Neuronal stem cell (in vitro differentiated cells): ENCODE data around the gene GAPDHS.
A peak's percentile ranks its signal among the peaks of the same experiment; 100 is the strongest.

ENCODE experiments used
- DNase-seq: peaks from one replicate; pipeline ENCODE4 v3.0.0-alpha.2; 2013; ENCODE audit warnings: low spot score
- H2AFZ ChIP-seq: one replicate; pipeline ENCODE4 v1.6.1; 2013; ENCODE audit warnings: mild to moderate bottlenecking, low read length, inconsistent platforms
- H2AK5ac ChIP-seq: 2 replicates; pipeline ENCODE4 v1.6.1; 2013; ENCODE audit warnings: low read depth, mild to moderate bottlenecking, inconsistent platforms, low read length, moderate library complexity, mixed read lengths
- H2BK120ac ChIP-seq: 2 replicates; pipeline ENCODE4 v1.6.1; 2013; ENCODE audit warnings: low read depth, mild to moderate bottlenecking, inconsistent platforms, low read length, moderate library complexity, mixed read lengths
- H2BK12ac ChIP-seq: one replicate; pipeline ENCODE4 v1.6.1; 2013; ENCODE audit warnings: low read length, inconsistent platforms
- H2BK15ac ChIP-seq: 2 replicates; pipeline ENCODE4 v1.6.1; 2013; ENCODE audit warnings: mild to moderate bottlenecking, low read length, inconsistent platforms, mixed read lengths
- H2BK5ac ChIP-seq: one replicate; pipeline ENCODE4 v1.6.1; 2013; ENCODE audit warnings: inconsistent platforms, mild to moderate bottlenecking, low read length, moderate library complexity
- H3K14ac ChIP-seq: one replicate; pipeline ENCODE4 v1.6.1; 2013; ENCODE audit warnings: low read length, inconsistent platforms
- H3K18ac ChIP-seq: 2 replicates; pipeline ENCODE4 v1.6.1; 2013; ENCODE audit warnings: low read length, inconsistent platforms
- H3K23ac ChIP-seq: 2 replicates; pipeline ENCODE4 v1.6.1; 2013; ENCODE audit warnings: low read depth, mild to moderate bottlenecking, mixed read lengths, low read length, inconsistent platforms; ENCODE audit not compliant: poor library complexity
- H3K27ac ChIP-seq: replicated peaks from 3 replicates; pipeline ENCODE4 v1.5.1; 2013; ENCODE audit warnings: low read length, inconsistent platforms
- H3K27me3 ChIP-seq, 3 experiments: 2 replicates each; pipeline ENCODE4 v1.6.1; 2013; ENCODE audit warnings: low read length in 3 of 3, mild to moderate bottlenecking in 2 of 3, inconsistent platforms in 1 of 3, low read depth in 1 of 3, mixed read lengths in 1 of 3, moderate library complexity in 1 of 3; ENCODE audit not compliant: control insufficient read depth in 3 of 3, insufficient read depth in 3 of 3
- H3K36me3 ChIP-seq, 2 donors: replicated peaks in 1 of 2; 2 replicates each; pipeline ENCODE4 v1.6.1; 2013; ENCODE audit warnings: low read length in 2 of 2; ENCODE audit not compliant: control insufficient read depth in 2 of 2, insufficient read depth in 2 of 2
- H3K4ac ChIP-seq: 2 replicates; pipeline ENCODE4 v1.6.1; 2013; ENCODE audit warnings: inconsistent platforms, mild to moderate bottlenecking, low read length, moderate library complexity
- H3K4me1 ChIP-seq, 2 donors: 1 replicate in 1 of 2; 2 replicates in 1 of 2; pipeline ENCODE4 v1.6.1; 2013; ENCODE audit warnings: low read length in 2 of 2, low read depth in 1 of 2; ENCODE audit not compliant: control insufficient read depth in 2 of 2, insufficient read depth in 1 of 2
- H3K4me2 ChIP-seq: one replicate; pipeline ENCODE4 v1.6.1; 2013; ENCODE audit warnings: mild to moderate bottlenecking, low read length, inconsistent platforms; ENCODE audit not compliant: insufficient read depth, poor library complexity, severe bottlenecking
- H3K4me3 ChIP-seq, 2 donors: 2 replicates each; pipeline ENCODE4 v1.5.1; 2013; ENCODE audit warnings: low read length in 2 of 2, mild to moderate bottlenecking in 2 of 2, inconsistent platforms in 1 of 2, moderate library complexity in 1 of 2
- H3K79me1 ChIP-seq: one replicate; pipeline ENCODE4 v1.6.1; 2013; ENCODE audit warnings: low read depth, mild to moderate bottlenecking, inconsistent platforms, low read length, moderate library complexity
- H3K9ac ChIP-seq: one replicate; pipeline ENCODE4 v1.6.1; 2013; ENCODE audit warnings: mild to moderate bottlenecking, low read depth, low read length, inconsistent platforms; ENCODE audit not compliant: poor library complexity
- H3K9me3 ChIP-seq, 2 donors: replicated peaks in 1 of 2; 2 replicates each; pipeline versions ENCODE3 to v1.6.1; 2013; ENCODE audit warnings: low read length in 2 of 2, mild to moderate bottlenecking in 2 of 2, inconsistent platforms in 1 of 2, low read depth in 1 of 2, mixed read lengths in 1 of 2, moderate library complexity in 1 of 2; ENCODE audit not compliant: control insufficient read depth in 2 of 2, insufficient read depth in 1 of 2
- H4K8ac ChIP-seq: one replicate; pipeline ENCODE4 v1.6.1; 2013; ENCODE audit warnings: low read depth, mild to moderate bottlenecking, inconsistent platforms, low read length, moderate library complexity
- H4K91ac ChIP-seq: one replicate; pipeline ENCODE4 v1.6.1; 2013; ENCODE audit warnings: low read length, low read depth, mild to moderate bottlenecking, inconsistent platforms; ENCODE audit not compliant: poor library complexity
- WGBS, 2 donors: extraction: QIAGEN DNeasy Blood & Tissue Kit; methylation state at CpG; one replicate each; pipeline ENCODE4 v1.1.7; 2013; ENCODE audit warnings: missing lambda C conversion rate in 2 of 2, mixed read lengths in 1 of 2; ENCODE audit not compliant: insufficient read length in 2 of 2, insufficient replicate concordance in 1 of 2; ENCODE audit errors: extremely low coverage in 2 of 2; 5-methylcytosine and 5-hydroxymethylcytosine counted together

GAPDHS gene

GRCh38 chr19:35566738-35567137, 33.5 kb downstream of the GAPDHS start:
- no peak overlapping the region for H3K23ac ChIP-seq
- H3K4me1 ChIP-seq = no peaks in the 10 kb centered on the region
- no peak overlapping the region for H3K4me2 ChIP-seq
- H2AFZ ChIP-seq = no peak overlapping the region
- no peak for DNase-seq
- H3K14ac ChIP-seq = no peak overlapping the region
- H4K91ac ChIP-seq = no peak overlapping the region
- no peak overlapping the region for H3K18ac ChIP-seq
- H2BK5ac ChIP-seq = no peak overlapping the region
- H3K79me1 ChIP-seq = peaks cover 2% of the 10 kb centered on the region
- H3K4me3 ChIP-seq = no peak overlapping the region
- H3K9ac ChIP-seq = no peak overlapping the region
- no peaks in the 10 kb centered on the region for H3K36me3 ChIP-seq
- H3K9me3 ChIP-seq = no peaks in the 10 kb centered on the region
- H2BK120ac ChIP-seq = no peak overlapping the region
- WGBS, 2 donors = no CpG with 5 or more reads among the region's 7 CpGs
- no peak overlapping the region for H4K8ac ChIP-seq
- H2AK5ac ChIP-seq = no peak overlapping the region
- H3K4ac ChIP-seq = no peak overlapping the region
- no peak overlapping the region for H2BK12ac ChIP-seq
- H3K27me3 ChIP-seq = peaks cover 0 to 16% (median 2%) of the 10 kb centered on the region in 3 experiments
- H3K27ac ChIP-seq = no peak overlapping the region
- no peak overlapping the region for H2BK15ac ChIP-seq

GRCh38 chr19:35569281-35569781, 36.1 kb downstream of the GAPDHS start:
- peaks cover 0 to 10% (median 2%) of the 10 kb centered on the region in 3 experiments for H3K27me3 ChIP-seq
- H3K4me2 ChIP-seq = no peak overlapping the region
- no peak for DNase-seq
- H2AK5ac ChIP-seq = peak overlapping the region; percentile 52
- H4K91ac ChIP-seq = no peak overlapping the region
- H3K4ac ChIP-seq = no peak overlapping the region
- no peak overlapping the region for H3K23ac ChIP-seq
- H2BK5ac ChIP-seq = no peak overlapping the region
- H3K79me1 ChIP-seq = no peaks in the 10 kb centered on the region
- no CpG with 5 or more reads among the region's 5 CpGs for WGBS, 2 donors
- H4K8ac ChIP-seq = peak overlapping the region; percentile 56
- no peak overlapping the region for H2BK120ac ChIP-seq
- H3K18ac ChIP-seq = peak overlapping the region; percentile 35
- H2AFZ ChIP-seq = no peak overlapping the region
- H3K4me3 ChIP-seq = no peak overlapping the region
- peaks cover 0 to 2% of the 10 kb centered on the region in 2 donors for H3K9me3 ChIP-seq
- no peak overlapping the region for H2BK15ac ChIP-seq
- H3K4me1 ChIP-seq = no peaks in the 10 kb centered on the region
- H2BK12ac ChIP-seq = no peak overlapping the region
- H3K36me3 ChIP-seq = no peaks in the 10 kb centered on the region
- H3K27ac ChIP-seq = no peak overlapping the region
- peak overlapping the region; percentile 84 for H3K14ac ChIP-seq
- peak overlapping the region; percentile 12 for H3K9ac ChIP-seq

- H2BK5ac ChIP-seq = no peak overlapping the region
- no peak overlapping the region for H3K14ac ChIP-seq
- H2AFZ ChIP-seq = no peak overlapping the region
- H3K27ac ChIP-seq = no peak overlapping the region
- H2BK12ac ChIP-seq = no peak overlapping the region
- no peak overlapping the region for H4K91ac ChIP-seq
- WGBS, 2 donors = no CpG with 5 or more reads among the region's 1 CpG
- H2BK120ac ChIP-seq = no peak overlapping the region
- H3K27me3 ChIP-seq = peaks cover 0 to 2% (median 0%) of the 10 kb centered on the region in 3 experiments
- no peak overlapping the region for H3K18ac ChIP-seq
- no peak overlapping the region for H3K4me3 ChIP-seq
- H3K23ac ChIP-seq = no peak overlapping the region
- no peak for DNase-seq
- H3K9ac ChIP-seq = no peak overlapping the region
- no peak overlapping the region for H2BK15ac ChIP-seq
- H3K4me2 ChIP-seq = no peak overlapping the region
- no peak overlapping the region for H3K4ac ChIP-seq
- no peaks in the 10 kb centered on the region for H3K4me1 ChIP-seq
- H3K79me1 ChIP-seq = no peaks in the 10 kb centered on the region
- H3K9me3 ChIP-seq = peaks cover 4 to 6% of the 10 kb centered on the region in 2 donors
- no peak overlapping the region for H4K8ac ChIP-seq
- H3K36me3 ChIP-seq = no peaks in the 10 kb centered on the region
- no peak overlapping the region for H2AK5ac ChIP-seq
These were observed 38.2 kb downstream of the GAPDHS start for GRCh38 chr19:35571406-35571965.

- no peaks in the 10 kb centered on the region for H3K4me1 ChIP-seq
- no peak overlapping the region for H4K91ac ChIP-seq
- no peak overlapping the region for H2BK5ac ChIP-seq
- H3K9ac ChIP-seq = no peak overlapping the region
- no peak overlapping the region for H2BK12ac ChIP-seq
- no peak overlapping the region for H2AFZ ChIP-seq
- no peak overlapping the region for H2BK15ac ChIP-seq
- no peaks in the 10 kb centered on the region for H3K36me3 ChIP-seq
- no peaks in the 10 kb centered on the region for H3K79me1 ChIP-seq
- no peak overlapping the region for H3K27ac ChIP-seq
- WGBS, 2 donors = no CpG with 5 or more reads among the region's 1 CpG
- DNase-seq = no peak
- H3K23ac ChIP-seq = no peak overlapping the region
- H3K4ac ChIP-seq = no peak overlapping the region
- H3K18ac ChIP-seq = no peak overlapping the region
- H3K27me3 ChIP-seq = no peaks in the 10 kb centered on the region
- no peak overlapping the region for H2AK5ac ChIP-seq
- peaks cover 10 to 14% of the 10 kb centered on the region in 2 donors for H3K9me3 ChIP-seq
- H2BK120ac ChIP-seq = no peak overlapping the region
- H3K4me3 ChIP-seq = no peak overlapping the region
- H4K8ac ChIP-seq = no peak overlapping the region
- no peak overlapping the region for H3K14ac ChIP-seq
- H3K4me2 ChIP-seq = no peak overlapping the region
These were observed 44.7 kb downstream of the GAPDHS start for GRCh38 chr19:35577918-35578317.
